HepG2 (cell line): ENCODE results near the gene RSAD1. TPM values are rescaled to one million over a fixed set of nuclear protein-coding genes. Genes with fewer than 3 reads are reported as not detected.
A peak's percentile ranks its signal among the peaks of the same experiment; 100 is the strongest.

ENCODE experiments used
- CEBPG ChIP-seq: IDR thresholded peaks from 2 replicates; pipeline ENCODE4 v1.6.1; 2016
- ZBTB20 ChIP-seq: sonication (generic); formaldehyde crosslinking; IDR thresholded peaks from 2 replicates; pipeline ENCODE4 v1.8.1; 2023; ENCODE audit warnings: missing genetic modification reagents, low read depth, mild to moderate bottlenecking, borderline replicate concordance
- ZBTB42 ChIP-seq: sonication (generic); formaldehyde crosslinking; IDR thresholded peaks from 2 replicates; pipeline ENCODE4 v1.5.0; 2020; ENCODE audit warnings: mild to moderate bottlenecking, missing genetic modification reagents
- ZNF441 ChIP-seq: sonication (generic); formaldehyde crosslinking; IDR thresholded peaks from 2 replicates; pipeline ENCODE4 v1.7.0; 2021; ENCODE audit warnings: missing genetic modification reagents, borderline replicate concordance
- polyA plus RNA-seq, 8 experiments: library from polyadenylated mRNA; depleted of rRNA in 3 of 8; stranded (reverse) in 7 of 8; unstranded in 1 of 8; fragments of >200 nt; fragmentation: Illumina TruSeq in 4 of 8; extraction: Trizol in 4 of 8; gene quantifications; 2 replicates each; pipeline versions ENCODE4 v1.2.1 to v1.2.3, GENCODE V29; 2011 to 2016; ENCODE audit warnings: low read depth in 4 of 8, missing spikeins in 1 of 8, mixed read lengths in 1 of 8; ENCODE audit not compliant: insufficient read depth in 1 of 8
- total RNA-seq, 5 experiments: library from RNA; depleted of rRNA; stranded (reverse); fragments of >200 nt; fragmentation: Illumina TruSeq; extraction: Trizol; gene quantifications; 2 replicates each; pipeline ENCODE4 v1.2.3, GENCODE V29; 2016; ENCODE audit warnings: low read depth in 1 of 5
- TF ChIP-seq, protein P1 (sequence below): sonication (generic); formaldehyde crosslinking; IDR thresholded peaks from 2 replicates; pipeline ENCODE4 v1.9.0; 2022; ENCODE audit warnings: low read depth, missing genetic modification reagents
- TF ChIP-seq, protein P2 (sequence below): sonication (generic); formaldehyde crosslinking; IDR thresholded peaks from 2 replicates; pipeline ENCODE4 v1.8.0; 2022; ENCODE audit warnings: mild to moderate bottlenecking, missing genetic modification reagents
- TF ChIP-seq, protein P3 (sequence below): sonication (generic); formaldehyde crosslinking; IDR thresholded peaks from 2 replicates; pipeline ENCODE4 v1.4.0; 2020; ENCODE audit warnings: missing genetic modification reagents, mild to moderate bottlenecking, borderline replicate concordance
- TF ChIP-seq, protein P4 (sequence below), 2 experiments: fragments of 450-650 bp in 1 of 2; sonication (generic) in 1 of 2; formaldehyde crosslinking in 1 of 2; IDR thresholded peaks; 2 replicates each; pipeline versions ENCODE4 v1.6.1 to v1.8.0; 2016 to 2022; ENCODE audit warnings: antibody characterized with exemption in 1 of 2, mild to moderate bottlenecking in 1 of 2, missing genetic modification reagents in 1 of 2
- TF ChIP-seq, protein P5 (sequence below): sonication (generic); formaldehyde crosslinking; IDR thresholded peaks from 2 replicates; pipeline ENCODE4 v1.8.0; 2022; ENCODE audit warnings: mild to moderate bottlenecking, missing genetic modification reagents; ENCODE audit not compliant: insufficient replicate concordance

Gene RSAD1
- total and polyA plus RNA-seq, 2 of the 13 experiments (the other 11 are each of a cell fraction or from before 2014, with no cell fraction given): 22.7 to 27.7 TPM

DNA sequence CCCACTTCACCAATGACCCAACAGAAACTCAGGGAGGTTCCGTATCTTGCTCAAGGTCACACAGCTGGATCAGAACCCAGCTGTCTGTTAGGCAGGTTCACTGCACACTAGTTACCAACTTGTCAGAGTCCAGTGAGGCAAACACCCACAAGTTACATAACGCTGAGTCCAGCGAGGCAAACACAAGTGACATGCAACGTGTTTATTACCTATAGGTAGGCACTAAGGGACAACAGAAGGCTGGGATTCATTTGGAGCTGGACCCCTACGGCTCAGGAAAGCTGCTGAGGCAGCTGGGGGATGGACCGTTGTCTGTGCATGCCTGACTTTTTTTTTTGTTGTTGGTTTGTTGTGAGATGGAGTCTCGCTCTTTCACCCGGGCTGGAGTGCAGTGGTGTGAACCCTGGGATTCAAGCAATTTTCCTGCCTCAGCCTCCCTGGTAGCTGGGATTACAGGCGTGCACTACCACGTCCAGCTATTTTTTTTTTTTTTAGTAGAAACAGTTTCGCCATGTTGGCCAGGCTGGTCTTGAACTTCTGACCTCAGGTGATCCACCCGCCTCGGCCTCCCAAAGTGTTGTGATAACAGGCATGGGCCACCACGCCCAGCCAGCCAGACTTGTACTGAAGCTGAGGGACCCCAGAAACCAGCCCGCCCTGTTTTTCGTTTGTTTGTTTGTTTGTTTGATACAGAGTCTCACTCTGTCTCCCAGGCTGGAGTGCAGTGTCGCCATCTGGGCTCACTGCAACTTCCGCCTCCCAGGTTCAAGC, 1.9 kb upstream of the RSAD1 start (continued):
- TF ChIP-seq, protein P1, sequence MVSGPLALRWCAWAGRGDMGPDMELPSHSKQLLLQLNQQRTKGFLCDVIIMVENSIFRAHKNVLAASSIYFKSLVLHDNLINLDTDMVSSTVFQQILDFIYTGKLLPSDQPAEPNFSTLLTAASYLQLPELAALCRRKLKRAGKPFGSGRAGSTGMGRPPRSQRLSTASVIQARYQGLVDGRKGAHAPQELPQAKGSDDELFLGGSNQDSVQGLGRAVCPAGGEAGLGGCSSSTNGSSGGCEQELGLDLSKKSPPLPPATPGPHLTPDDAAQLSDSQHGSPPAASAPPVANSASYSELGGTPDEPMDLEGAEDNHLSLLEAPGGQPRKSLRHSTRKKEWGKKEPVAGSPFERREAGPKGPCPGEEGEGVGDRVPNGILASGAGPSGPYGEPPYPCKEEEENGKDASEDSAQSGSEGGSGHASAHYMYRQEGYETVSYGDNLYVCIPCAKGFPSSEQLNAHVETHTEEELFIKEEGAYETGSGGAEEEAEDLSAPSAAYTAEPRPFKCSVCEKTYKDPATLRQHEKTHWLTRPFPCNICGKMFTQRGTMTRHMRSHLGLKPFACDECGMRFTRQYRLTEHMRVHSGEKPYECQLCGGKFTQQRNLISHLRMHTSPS (CRISPR knock-in tag): 0 out of 2 replicates have a peak, but pooled peaks have one; percentile 29
- TF ChIP-seq CEBPG (CRISPR knock-in tag) (peak; percentile 76), ZBTB20 (CRISPR knock-in tag) (peak; percentile 78; the same call in 1 of the 2 replicates), ZBTB42 (CRISPR knock-in tag) (peak; percentile 76), ZNF441 (peak; percentile 68; the same call in 1 of the 2 replicates)
- TF ChIP-seq, protein P2, sequence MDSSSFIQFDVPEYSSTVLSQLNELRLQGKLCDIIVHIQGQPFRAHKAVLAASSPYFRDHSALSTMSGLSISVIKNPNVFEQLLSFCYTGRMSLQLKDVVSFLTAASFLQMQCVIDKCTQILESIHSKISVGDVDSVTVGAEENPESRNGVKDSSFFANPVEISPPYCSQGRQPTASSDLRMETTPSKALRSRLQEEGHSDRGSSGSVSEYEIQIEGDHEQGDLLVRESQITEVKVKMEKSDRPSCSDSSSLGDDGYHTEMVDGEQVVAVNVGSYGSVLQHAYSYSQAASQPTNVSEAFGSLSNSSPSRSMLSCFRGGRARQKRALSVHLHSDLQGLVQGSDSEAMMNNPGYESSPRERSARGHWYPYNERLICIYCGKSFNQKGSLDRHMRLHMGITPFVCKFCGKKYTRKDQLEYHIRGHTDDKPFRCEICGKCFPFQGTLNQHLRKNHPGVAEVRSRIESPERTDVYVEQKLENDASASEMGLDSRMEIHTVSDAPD (CRISPR knock-in tag): no peak
- TF ChIP-seq, protein P3, sequence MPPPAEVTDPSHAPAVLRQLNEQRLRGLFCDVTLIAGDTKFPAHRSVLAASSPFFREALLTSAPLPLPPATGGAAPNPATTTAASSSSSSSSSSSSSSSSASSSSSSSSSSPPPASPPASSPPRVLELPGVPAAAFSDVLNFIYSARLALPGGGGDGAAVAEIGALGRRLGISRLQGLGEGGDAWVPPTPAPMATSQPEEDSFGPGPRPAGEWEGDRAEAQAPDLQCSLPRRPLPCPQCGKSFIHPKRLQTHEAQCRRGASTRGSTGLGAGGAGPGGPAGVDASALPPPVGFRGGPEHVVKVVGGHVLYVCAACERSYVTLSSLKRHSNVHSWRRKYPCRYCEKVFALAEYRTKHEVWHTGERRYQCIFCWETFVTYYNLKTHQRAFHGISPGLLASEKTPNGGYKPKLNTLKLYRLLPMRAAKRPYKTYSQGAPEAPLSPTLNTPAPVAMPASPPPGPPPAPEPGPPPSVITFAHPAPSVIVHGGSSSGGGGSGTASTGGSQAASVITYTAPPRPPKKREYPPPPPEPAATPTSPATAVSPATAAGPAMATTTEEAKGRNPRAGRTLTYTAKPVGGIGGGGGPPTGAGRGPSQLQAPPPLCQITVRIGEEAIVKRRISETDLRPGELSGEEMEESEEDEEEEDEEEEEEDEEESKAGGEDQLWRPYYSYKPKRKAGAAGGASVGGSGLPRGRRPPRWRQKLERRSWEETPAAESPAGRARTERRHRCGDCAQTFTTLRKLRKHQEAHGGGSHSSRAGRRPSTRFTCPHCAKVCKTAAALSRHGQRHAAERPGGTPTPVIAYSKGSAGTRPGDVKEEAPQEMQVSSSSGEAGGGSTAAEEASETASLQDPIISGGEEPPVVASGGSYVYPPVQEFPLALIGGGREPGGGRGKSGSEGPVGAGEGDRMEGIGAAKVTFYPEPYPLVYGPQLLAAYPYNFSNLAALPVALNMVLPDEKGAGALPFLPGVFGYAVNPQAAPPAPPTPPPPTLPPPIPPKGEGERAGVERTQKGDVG: peak; percentile 53; the same call in 1 of the 2 replicates
- TF ChIP-seq, protein P4, sequence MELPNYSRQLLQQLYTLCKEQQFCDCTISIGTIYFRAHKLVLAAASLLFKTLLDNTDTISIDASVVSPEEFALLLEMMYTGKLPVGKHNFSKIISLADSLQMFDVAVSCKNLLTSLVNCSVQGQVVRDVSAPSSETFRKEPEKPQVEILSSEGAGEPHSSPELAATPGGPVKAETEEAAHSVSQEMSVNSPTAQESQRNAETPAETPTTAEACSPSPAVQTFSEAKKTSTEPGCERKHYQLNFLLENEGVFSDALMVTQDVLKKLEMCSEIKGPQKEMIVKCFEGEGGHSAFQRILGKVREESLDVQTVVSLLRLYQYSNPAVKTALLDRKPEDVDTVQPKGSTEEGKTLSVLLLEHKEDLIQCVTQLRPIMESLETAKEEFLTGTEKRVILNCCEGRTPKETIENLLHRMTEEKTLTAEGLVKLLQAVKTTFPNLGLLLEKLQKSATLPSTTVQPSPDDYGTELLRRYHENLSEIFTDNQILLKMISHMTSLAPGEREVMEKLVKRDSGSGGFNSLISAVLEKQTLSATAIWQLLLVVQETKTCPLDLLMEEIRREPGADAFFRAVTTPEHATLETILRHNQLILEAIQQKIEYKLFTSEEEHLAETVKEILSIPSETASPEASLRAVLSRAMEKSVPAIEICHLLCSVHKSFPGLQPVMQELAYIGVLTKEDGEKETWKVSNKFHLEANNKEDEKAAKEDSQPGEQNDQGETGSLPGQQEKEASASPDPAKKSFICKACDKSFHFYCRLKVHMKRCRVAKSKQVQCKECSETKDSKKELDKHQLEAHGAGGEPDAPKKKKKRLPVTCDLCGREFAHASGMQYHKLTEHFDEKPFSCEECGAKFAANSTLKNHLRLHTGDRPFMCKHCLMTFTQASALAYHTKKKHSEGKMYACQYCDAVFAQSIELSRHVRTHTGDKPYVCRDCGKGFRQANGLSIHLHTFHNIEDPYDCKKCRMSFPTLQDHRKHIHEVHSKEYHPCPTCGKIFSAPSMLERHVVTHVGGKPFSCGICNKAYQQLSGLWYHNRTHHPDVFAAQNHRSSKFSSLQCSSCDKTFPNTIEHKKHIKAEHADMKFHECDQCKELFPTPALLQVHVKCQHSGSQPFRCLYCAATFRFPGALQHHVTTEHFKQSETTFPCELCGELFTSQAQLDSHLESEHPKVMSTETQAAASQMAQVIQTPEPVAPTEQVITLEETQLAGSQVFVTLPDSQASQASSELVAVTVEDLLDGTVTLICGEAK (IDR thresholded peaks at IDR 0.05): no peak
- TF ChIP-seq, protein P4 (CRISPR knock-in tag; IDR thresholded peaks at IDR 0.05): 0 out of 2 replicates have a peak, but pooled peaks have one; percentile 54
- TF ChIP-seq, protein P5, sequence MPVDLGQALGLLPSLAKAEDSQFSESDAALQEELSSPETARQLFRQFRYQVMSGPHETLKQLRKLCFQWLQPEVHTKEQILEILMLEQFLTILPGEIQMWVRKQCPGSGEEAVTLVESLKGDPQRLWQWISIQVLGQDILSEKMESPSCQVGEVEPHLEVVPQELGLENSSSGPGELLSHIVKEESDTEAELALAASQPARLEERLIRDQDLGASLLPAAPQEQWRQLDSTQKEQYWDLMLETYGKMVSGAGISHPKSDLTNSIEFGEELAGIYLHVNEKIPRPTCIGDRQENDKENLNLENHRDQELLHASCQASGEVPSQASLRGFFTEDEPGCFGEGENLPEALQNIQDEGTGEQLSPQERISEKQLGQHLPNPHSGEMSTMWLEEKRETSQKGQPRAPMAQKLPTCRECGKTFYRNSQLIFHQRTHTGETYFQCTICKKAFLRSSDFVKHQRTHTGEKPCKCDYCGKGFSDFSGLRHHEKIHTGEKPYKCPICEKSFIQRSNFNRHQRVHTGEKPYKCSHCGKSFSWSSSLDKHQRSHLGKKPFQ: no peak
